Breast epithelium (tissue), 4 donors: ENCODE results near the gene LACTBL1. TPM values are rescaled to one million over a fixed set of nuclear protein-coding genes. Genes with fewer than 3 reads are reported as not detected.

ENCODE experiments used
- DNase-seq, 2 donors: peaks; one replicate each; pipeline ENCODE4 v3.0.0-alpha.2; 2019; ENCODE audit warnings: low spot score in 2 of 2
- H3K27ac ChIP-seq, 2 donors: fragments of 200-600 bp; sonication (generic) in 1 of 2; one replicate each; pipeline ENCODE4 v1.5.1; 2016 to 2019; ENCODE audit warnings: mild to moderate bottlenecking in 1 of 2
- H3K27me3 ChIP-seq, 2 donors: fragments of 200-600 bp; sonication (generic) in 1 of 2; one replicate each; pipeline versions ENCODE4 v1.5.1 to v1.6.0; 2017 to 2019; ENCODE audit warnings: control low read depth in 1 of 2, mild to moderate bottlenecking in 1 of 2
- H3K36me3 ChIP-seq: fragments of 200-600 bp; one replicate; pipeline ENCODE4 v1.5.1; 2019
- H3K4me1 ChIP-seq, 2 donors: fragments of 200-600 bp; sonication (generic); one replicate each; pipeline ENCODE4 v1.5.1; 2016 to 2019; ENCODE audit warnings: control low read depth in 1 of 2
- H3K4me3 ChIP-seq, 3 donors: fragments of 200-600 bp; sonication (generic); 1 replicate in 2 of 3; 2 replicates in 1 of 3; pipeline ENCODE4 v1.5.1; 2016 to 2019; ENCODE audit warnings: mild to moderate bottlenecking in 3 of 3, moderate library complexity in 2 of 3
- H3K9me3 ChIP-seq, 2 donors: fragments of 200-600 bp; sonication (generic) in 1 of 2; one replicate each; pipeline ENCODE4 v1.5.1; 2016 to 2019; ENCODE audit warnings: control low read depth in 1 of 2
- CTCF ChIP-seq, 3 donors: fragments of 450-650 bp; IDR thresholded peaks; one replicate each; pipeline ENCODE4 v1.5.1; 2016 to 2017; ENCODE audit warnings: antibody characterized with exemption in 3 of 3, mild to moderate bottlenecking in 3 of 3, moderate library complexity in 3 of 3
- POLR2A ChIP-seq: fragments of 450-650 bp; IDR thresholded peaks from one replicate; pipeline ENCODE4 v1.6.1; 2016; ENCODE audit warnings: antibody characterized with exemption, mild to moderate bottlenecking, moderate library complexity
- POLR2AphosphoS5 ChIP-seq, 3 donors: sonication (generic); formaldehyde crosslinking; IDR thresholded peaks; one replicate each; pipeline ENCODE4 v1.6.1; 2017; ENCODE audit warnings: antibody characterized with exemption in 3 of 3
- intact Hi-C: fragments of 100-400 bp; cut with DNase I; formaldehyde crosslinking; loops from one replicate; pipeline ENCODE4 v1.15.1; 2023; ENCODE audit warnings: low total_unique reads
- total RNA-seq, 3 donors: library from RNA; depleted of rRNA; stranded (reverse); fragments of >200 nt; gene quantifications; one replicate each; pipeline ENCODE4 v1.1.0, GENCODE V29; 2016

The LACTBL1 gene
- total RNA-seq, 3 donors from 2014 or later: not detected

GRCh38 chr1:22971611-22972405 is 858 bp downstream of the LACTBL1 start:
- Histone ChIP-seq H3K27ac (no peak overlapping the region), H3K27me3 (peaks cover 0 to 13% of the 10 kb centered on the region in 2 donors)
- DNase-seq: no peak

DNA sequence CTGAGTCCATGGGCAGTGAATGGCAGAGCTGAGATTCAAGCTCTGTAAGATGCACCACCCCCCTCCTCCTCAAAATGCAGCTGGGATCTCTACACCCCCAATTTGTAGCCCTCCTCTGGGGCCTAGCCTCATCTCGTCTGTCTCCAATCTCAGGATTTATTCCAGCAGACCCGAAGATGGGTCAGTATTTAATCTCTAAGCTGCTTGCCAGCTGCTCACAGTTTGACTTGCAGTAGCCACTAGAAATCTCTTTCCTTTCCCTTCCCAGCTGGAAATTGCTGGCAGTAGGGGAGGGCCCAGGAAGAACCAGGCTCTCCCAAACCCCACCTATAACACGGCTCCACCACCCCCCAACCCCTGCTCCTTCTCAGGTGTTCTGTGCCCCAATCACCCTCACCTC is 1.5 kb downstream of the LACTBL1 start:
- DNase-seq: peak in 1 of 2 donors; percentile 6
- Histone ChIP-seq H3K27me3 (peaks cover 0 to 13% of the 10 kb centered on the region in 2 donors), H3K4me1 (no peaks in the 10 kb centered on the region), H3K36me3 (no peaks in the 10 kb centered on the region), H3K9me3 (no peaks in the 10 kb centered on the region), H3K27ac (no peak overlapping the region), H3K4me3 (no peak overlapping the region)
- TF ChIP-seq CTCF (IDR thresholded peaks at IDR 0.05): no peak
- TF ChIP-seq POLR2A: no peak
- no peak for TF ChIP-seq POLR2AphosphoS5 (IDR thresholded peaks at IDR 0.05)
- intact Hi-C loops: no loop called here

More at GRCh38 chr1:22971611-22972405, 858 bp downstream of the LACTBL1 start:
- no peak for TF ChIP-seq CTCF (IDR thresholded peaks at IDR 0.05)
- no peak for TF ChIP-seq POLR2AphosphoS5 (IDR thresholded peaks at IDR 0.05)
- no peak for TF ChIP-seq POLR2A
- Histone ChIP-seq H3K9me3 (no peaks in the 10 kb centered on the region), H3K36me3 (no peaks in the 10 kb centered on the region), H3K4me3 (no peak overlapping the region), H3K4me1 (no peaks in the 10 kb centered on the region)
- intact Hi-C loops: no loop called here

DNA sequence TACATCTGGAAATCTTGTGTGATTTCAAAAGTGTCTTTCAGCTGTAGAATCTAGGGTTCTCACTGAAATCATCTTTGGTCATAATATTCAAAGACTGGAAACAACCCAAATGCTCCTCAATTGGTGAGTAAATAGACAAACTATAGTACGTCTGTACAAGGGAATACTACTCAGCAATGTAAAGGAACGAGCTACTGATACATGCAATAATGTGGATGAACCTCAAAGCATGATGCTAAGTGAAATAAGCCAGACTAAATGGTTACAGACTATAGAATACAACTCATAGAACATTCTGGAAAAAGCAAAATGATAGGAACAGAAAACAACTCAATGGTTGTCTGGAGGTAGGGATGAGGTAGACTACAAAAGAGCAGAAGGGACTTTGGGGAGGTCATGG is 2.6 kb downstream of the LACTBL1 start:
- Histone ChIP-seq H3K27me3 (peaks cover 0 to 13% of the 10 kb centered on the region in 2 donors), H3K9me3 (no peaks in the 10 kb centered on the region), H3K4me3 (no peak overlapping the region), H3K36me3 (no peaks in the 10 kb centered on the region), H3K4me1 (no peaks in the 10 kb centered on the region), H3K27ac (no peak overlapping the region)
- TF ChIP-seq POLR2AphosphoS5 (IDR thresholded peaks at IDR 0.05) (no peak), POLR2A (no peak), CTCF (IDR thresholded peaks at IDR 0.05) (no peak)
- no peak for DNase-seq
- intact Hi-C loops: no loop called here

GRCh38 chr1:22969304-22969709 is 3.4 kb downstream of the LACTBL1 start:
- peak in 1 of 2 donors; percentile 33 for DNase-seq
- Histone ChIP-seq H3K9me3 (no peaks in the 10 kb centered on the region), H3K4me1 (no peaks in the 10 kb centered on the region), H3K36me3 (no peaks in the 10 kb centered on the region), H3K27me3 (peaks cover 0 to 13% of the 10 kb centered on the region in 2 donors), H3K27ac (no peak overlapping the region), H3K4me3 (no peak overlapping the region)
- TF ChIP-seq POLR2AphosphoS5 (IDR thresholded peaks at IDR 0.05): no peak
- no peak for TF ChIP-seq POLR2A
- intact Hi-C loops: no loop called here

DNA sequence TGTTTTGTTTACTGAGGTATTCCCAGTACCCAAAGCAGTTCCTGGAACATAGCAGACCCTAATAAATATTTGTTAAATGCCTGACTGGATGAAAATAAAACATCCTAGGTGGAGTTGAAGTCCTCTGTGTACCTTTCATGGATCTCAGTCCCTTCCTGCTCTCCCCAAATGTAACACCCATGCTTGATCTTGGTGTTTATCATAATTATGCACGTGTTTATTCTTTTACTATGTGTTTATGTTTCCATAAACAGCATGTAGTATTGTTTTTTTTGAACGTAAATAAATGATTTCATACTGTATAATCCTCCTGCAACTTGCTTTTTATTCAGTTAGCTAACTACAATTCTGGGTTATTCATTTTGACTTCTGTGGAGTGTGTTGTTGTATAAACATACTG is 4.8 kb downstream of the LACTBL1 start:
- Histone ChIP-seq H3K4me1 (no peaks in the 10 kb centered on the region), H3K9me3 (no peaks in the 10 kb centered on the region), H3K27ac (no peak overlapping the region), H3K36me3 (no peaks in the 10 kb centered on the region), H3K27me3 (peaks cover 0 to 13% of the 10 kb centered on the region in 2 donors), H3K4me3 (no peak overlapping the region)
- intact Hi-C loops: no loop called here
- no peak for DNase-seq
- TF ChIP-seq CTCF (IDR thresholded peaks at IDR 0.05) (no peak), POLR2A (no peak), POLR2AphosphoS5 (IDR thresholded peaks at IDR 0.05) (no peak)
